ENCODE data around the gene VMP1.
"Not testable (repeated sequence)": the region's sequence is repeated elsewhere in the genome, so short reads cannot be mapped to it uniquely, and the experiment has no call there.

The VMP1 gene

DNA sequence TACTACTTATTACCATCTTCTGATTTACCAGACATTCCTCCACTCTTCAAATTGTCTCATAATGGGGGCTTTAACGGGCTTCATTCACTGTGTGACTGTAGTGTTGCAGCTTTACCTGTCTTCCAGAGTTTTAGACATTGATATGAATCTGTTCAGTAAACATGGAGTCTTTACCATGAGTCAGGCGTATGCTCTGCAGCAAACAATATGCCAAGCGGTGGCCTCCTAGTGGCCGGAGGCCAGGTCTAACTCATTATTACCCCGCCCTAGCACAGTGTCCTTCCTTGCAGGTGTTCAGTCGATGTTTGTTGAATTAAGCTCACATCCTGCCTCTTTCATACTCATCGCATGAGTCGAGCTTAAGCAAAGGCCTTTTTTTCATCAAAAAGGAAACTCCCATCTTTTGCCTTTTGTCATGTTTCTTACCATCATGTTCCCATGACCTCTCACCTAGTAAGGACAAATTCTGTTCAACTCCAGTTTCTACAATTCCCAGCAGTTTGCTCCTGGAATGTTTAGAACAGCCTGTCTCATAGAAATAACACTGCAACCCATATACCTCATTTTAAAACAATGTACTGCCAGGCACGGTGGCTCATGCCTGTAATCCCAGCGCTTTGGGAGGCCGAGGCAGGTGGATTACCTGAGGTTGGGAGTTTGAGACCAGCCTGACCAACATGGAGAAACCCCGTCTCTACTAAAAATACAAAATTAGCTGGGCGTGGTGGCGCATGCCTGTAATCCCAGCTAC, 145.9 kb downstream of the VMP1 start:
- DNase-seq (ENCODE audit: low read depth in 1 of 2, low spot score in 1 of 2), result peak in 1 of 2 experiments; percentile 23
- no peak overlapping the region for H3K4me3 ChIP-seq (replicated peaks; ENCODE audit: insufficient read depth, low read length)
- no peaks in the 10 kb centered on the region for H3K27me3 ChIP-seq (ENCODE audit: insufficient read depth, poor library complexity, severe bottlenecking)
- H3K27ac ChIP-seq (replicated peaks), result no peak overlapping the region
- no peak for TF ChIP-seq SPI1 (IDR thresholded peaks at IDR 0.05; ENCODE audit: borderline replicate concordance, low read depth)
- TF ChIP-seq POLR2AphosphoS5 (IDR thresholded peaks at IDR 0.05; ENCODE audit: low read depth), result no peak
- no peak for TF ChIP-seq GABPA (IDR thresholded peaks at IDR 0.05; ENCODE audit: low read depth)
- TF ChIP-seq, protein P1, sequence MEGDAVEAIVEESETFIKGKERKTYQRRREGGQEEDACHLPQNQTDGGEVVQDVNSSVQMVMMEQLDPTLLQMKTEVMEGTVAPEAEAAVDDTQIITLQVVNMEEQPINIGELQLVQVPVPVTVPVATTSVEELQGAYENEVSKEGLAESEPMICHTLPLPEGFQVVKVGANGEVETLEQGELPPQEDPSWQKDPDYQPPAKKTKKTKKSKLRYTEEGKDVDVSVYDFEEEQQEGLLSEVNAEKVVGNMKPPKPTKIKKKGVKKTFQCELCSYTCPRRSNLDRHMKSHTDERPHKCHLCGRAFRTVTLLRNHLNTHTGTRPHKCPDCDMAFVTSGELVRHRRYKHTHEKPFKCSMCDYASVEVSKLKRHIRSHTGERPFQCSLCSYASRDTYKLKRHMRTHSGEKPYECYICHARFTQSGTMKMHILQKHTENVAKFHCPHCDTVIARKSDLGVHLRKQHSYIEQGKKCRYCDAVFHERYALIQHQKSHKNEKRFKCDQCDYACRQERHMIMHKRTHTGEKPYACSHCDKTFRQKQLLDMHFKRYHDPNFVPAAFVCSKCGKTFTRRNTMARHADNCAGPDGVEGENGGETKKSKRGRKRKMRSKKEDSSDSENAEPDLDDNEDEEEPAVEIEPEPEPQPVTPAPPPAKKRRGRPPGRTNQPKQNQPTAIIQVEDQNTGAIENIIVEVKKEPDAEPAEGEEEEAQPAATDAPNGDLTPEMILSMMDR (IDR thresholded peaks at IDR 0.05; ENCODE audit: insufficient read depth, low read length), result no peak
- TF ChIP-seq, protein P2, sequence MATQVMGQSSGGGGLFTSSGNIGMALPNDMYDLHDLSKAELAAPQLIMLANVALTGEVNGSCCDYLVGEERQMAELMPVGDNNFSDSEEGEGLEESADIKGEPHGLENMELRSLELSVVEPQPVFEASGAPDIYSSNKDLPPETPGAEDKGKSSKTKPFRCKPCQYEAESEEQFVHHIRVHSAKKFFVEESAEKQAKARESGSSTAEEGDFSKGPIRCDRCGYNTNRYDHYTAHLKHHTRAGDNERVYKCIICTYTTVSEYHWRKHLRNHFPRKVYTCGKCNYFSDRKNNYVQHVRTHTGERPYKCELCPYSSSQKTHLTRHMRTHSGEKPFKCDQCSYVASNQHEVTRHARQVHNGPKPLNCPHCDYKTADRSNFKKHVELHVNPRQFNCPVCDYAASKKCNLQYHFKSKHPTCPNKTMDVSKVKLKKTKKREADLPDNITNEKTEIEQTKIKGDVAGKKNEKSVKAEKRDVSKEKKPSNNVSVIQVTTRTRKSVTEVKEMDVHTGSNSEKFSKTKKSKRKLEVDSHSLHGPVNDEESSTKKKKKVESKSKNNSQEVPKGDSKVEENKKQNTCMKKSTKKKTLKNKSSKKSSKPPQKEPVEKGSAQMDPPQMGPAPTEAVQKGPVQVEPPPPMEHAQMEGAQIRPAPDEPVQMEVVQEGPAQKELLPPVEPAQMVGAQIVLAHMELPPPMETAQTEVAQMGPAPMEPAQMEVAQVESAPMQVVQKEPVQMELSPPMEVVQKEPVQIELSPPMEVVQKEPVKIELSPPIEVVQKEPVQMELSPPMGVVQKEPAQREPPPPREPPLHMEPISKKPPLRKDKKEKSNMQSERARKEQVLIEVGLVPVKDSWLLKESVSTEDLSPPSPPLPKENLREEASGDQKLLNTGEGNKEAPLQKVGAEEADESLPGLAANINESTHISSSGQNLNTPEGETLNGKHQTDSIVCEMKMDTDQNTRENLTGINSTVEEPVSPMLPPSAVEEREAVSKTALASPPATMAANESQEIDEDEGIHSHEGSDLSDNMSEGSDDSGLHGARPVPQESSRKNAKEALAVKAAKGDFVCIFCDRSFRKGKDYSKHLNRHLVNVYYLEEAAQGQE (IDR thresholded peaks at IDR 0.05; ENCODE audit: insufficient replicate concordance, low read depth), result no peak

DNA sequence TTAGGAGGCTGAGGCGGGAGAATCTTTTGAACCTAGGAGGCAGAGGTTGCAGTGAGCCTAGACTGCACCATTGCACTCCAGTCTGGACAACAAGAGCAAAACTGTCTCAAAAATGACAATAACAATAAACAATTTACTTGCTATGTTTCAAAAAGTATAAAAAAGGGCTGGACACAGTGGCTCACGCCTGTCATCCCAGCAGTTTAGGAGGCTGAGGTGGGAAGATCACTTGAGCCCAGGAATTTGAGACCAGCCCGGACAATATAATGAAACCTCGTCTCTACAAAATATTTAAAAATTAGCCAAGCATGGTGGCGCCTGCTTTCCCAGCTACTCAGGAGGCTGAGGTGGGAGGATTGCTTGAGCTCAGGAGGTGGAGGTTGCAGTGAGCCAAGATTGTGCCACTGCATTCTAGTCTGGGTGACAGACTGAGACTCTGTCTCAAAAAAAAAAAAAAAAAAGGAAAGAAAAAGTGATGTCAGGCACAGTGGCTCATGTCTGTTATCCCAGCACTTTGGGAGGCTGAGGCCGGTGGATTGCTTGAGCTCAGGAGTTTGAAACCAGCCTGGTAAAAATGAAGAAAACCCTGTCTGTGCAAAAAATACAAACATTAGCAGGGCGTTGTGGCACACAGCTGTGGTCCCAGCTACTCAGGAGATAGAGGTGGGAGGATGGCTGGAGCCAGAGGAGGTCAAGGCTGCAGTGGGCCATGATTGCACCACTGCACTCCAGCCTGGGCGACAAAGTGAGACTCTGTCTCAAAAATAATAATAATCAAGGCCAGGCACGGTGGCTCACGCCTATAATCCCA, 146.7 kb downstream of the VMP1 start:
- not testable (repeated sequence) for H3K27ac ChIP-seq (replicated peaks); H3K4me3 ChIP-seq (replicated peaks; ENCODE audit: insufficient read depth, low read length); DNase-seq (ENCODE audit: low read depth in 1 of 2, low spot score in 1 of 2); H3K27me3 ChIP-seq (ENCODE audit: insufficient read depth, poor library complexity, severe bottlenecking)

- DNase-seq (ENCODE audit: low read depth in 1 of 2, low spot score in 1 of 2), result no peak
- no peak overlapping the region for H3K27ac ChIP-seq (replicated peaks)
- no peak overlapping the region for H3K4me3 ChIP-seq (replicated peaks; ENCODE audit: insufficient read depth, low read length)
- H3K27me3 ChIP-seq (ENCODE audit: insufficient read depth, poor library complexity, severe bottlenecking), result no peaks in the 10 kb centered on the region
- TF ChIP-seq, protein P1 (IDR thresholded peaks at IDR 0.05; ENCODE audit: insufficient read depth, low read length), result no peak
- TF ChIP-seq SPI1 (IDR thresholded peaks at IDR 0.05; ENCODE audit: borderline replicate concordance, low read depth) (no peak), GABPA (IDR thresholded peaks at IDR 0.05; ENCODE audit: low read depth) (no peak), POLR2AphosphoS5 (IDR thresholded peaks at IDR 0.05; ENCODE audit: low read depth) (no peak)
- TF ChIP-seq, protein P2 (IDR thresholded peaks at IDR 0.05; ENCODE audit: insufficient replicate concordance, low read depth), result no peak
Observed at GRCh38 chr17:59856859-59857794, 149.7 kb downstream of the VMP1 start.
